ENCODE results near the gene CXCL10.
"Not testable (repeated sequence)": the region's sequence is repeated elsewhere in the genome, so short reads cannot be mapped to it uniquely, and the experiment has no call there.

GRCh38 chr4:76050560-76051050 lies 27.3 kb upstream of the CXCL10 start:
- not testable (repeated sequence) for TF ChIP-seq YY1 (IDR thresholded peaks at IDR 0.05; ENCODE audit: insufficient read depth, insufficient read length); ZNF274 (IDR thresholded peaks at IDR 0.05; ENCODE audit: low read depth, low read length); SUZ12 (IDR thresholded peaks at IDR 0.05; ENCODE audit: extremely low read depth, insufficient read depth, insufficient read length)

All from NT2/D1 (cell line).